K562 (cell line): ENCODE results near the gene ZFP36. TPM values are rescaled to one million over a fixed set of nuclear protein-coding genes. Genes with fewer than 3 reads are reported as not detected.

Experiments used
- BACH1 ChIP-seq: fragments of 200-800 bp; sonication (Bioruptor generic); IDR thresholded peaks from 2 replicates; pipeline ENCODE4 v1.6.1; 2016; ENCODE audit warnings: missing genetic modification characterization, missing compliant biosample characterization
- BRD9 ChIP-seq: fragments of 450-650 bp; IDR thresholded peaks from 2 replicates; pipeline ENCODE4 v1.6.1; 2018; ENCODE audit warnings: low read depth; ENCODE audit not compliant: partially characterized antibody
- ETV6 ChIP-seq, 3 experiments: fragments of 150-350 bp in 1 of 3; sonication (generic) in 1 of 3; formaldehyde crosslinking in 1 of 3; IDR thresholded peaks; 2 replicates each; pipeline versions ENCODE4 v1.6.1 to v1.8.0; 2014 to 2022; ENCODE audit warnings: borderline replicate concordance in 2 of 3, low read depth in 2 of 3, antibody characterized with exemption in 1 of 3, low read length in 1 of 3, mild to moderate bottlenecking in 1 of 3, missing genetic modification reagents in 1 of 3
- HMBOX1 ChIP-seq: sonication (generic); IDR thresholded peaks from 2 replicates; pipeline ENCODE4 v1.6.1; 2016
- KDM5B ChIP-seq: fragments of 200-600 bp; sonication (generic); IDR thresholded peaks from 2 replicates; pipeline ENCODE4 v1.6.1; 2012; ENCODE audit warnings: low read depth, mild to moderate bottlenecking, moderate library complexity, low read length, control low read depth, inconsistent platforms; ENCODE audit not compliant: insufficient replicate concordance
- TBP ChIP-seq: optimal IDR thresholded peaks from 2 replicates; pipeline ENCODE3; 2011; ENCODE audit warnings: low read depth, low read length, improper control_type of control experiment
- ZNF239 ChIP-seq: fragments of 250-450 bp; sonication (Bioruptor Pico); IDR thresholded peaks from 2 replicates; pipeline ENCODE4 v1.4.0; 2020; ENCODE audit warnings: mild to moderate bottlenecking
- ZNF444 ChIP-seq: fragments of 250-450 bp; sonication (Bioruptor Pico); IDR thresholded peaks from 2 replicates; pipeline ENCODE4 v1.4.0; 2020; ENCODE audit warnings: mild to moderate bottlenecking, moderate library complexity
- ZNF586 ChIP-seq: fragments of 450-650 bp; formaldehyde crosslinking; conservative IDR thresholded peaks from 2 replicates; pipeline ENCODE4 v1.4.0; 2020; ENCODE audit warnings: mild to moderate bottlenecking, moderate library complexity
- polyA plus RNA-seq, 8 experiments: library from polyadenylated mRNA; depleted of rRNA in 4 of 8; stranded (reverse) in 5 of 8; unstranded in 3 of 8; fragments of >200 nt; fragmentation: Nextera tagmentation in 2 of 8; fragmentation: Illumina TruSeq in 1 of 8; extraction: Ambion mirVana in 2 of 8; extraction: Trizol in 1 of 8; gene quantifications; 2 replicates each; pipeline versions ENCODE4 v1.2.1 to v1.2.3, GENCODE V29; 2011 to 2014; ENCODE audit warnings: inconsistent platforms in 1 of 8, missing spikeins in 1 of 8
- total RNA-seq, 7 experiments: library from RNA; depleted of rRNA in 6 of 7; stranded (reverse); fragments of >200 nt in 6 of 7; fragmentation: Illumina TruSeq in 2 of 7; extraction: Trizol in 2 of 7; gene quantifications; 2 replicates each; pipeline versions ENCODE4 v1.2.1 to v1.2.3, GENCODE V29; 2011 to 2021; ENCODE audit warnings: low replicate concordance in 1 of 7
- TF ChIP-seq, protein P1 (sequence below): fragments of 200-800 bp; sonication (Bioruptor generic); IDR thresholded peaks from 2 replicates; pipeline ENCODE4 v1.6.1; 2017; ENCODE audit warnings: missing genetic modification characterization, missing compliant biosample characterization
- TF ChIP-seq, protein P2 (sequence below): fragments of 200-600 bp; sonication (generic); IDR thresholded peaks from one replicate; pipeline ENCODE4 v1.6.1; 2012; ENCODE audit warnings: mild to moderate bottlenecking, low read depth, low read length, inconsistent platforms

The ZFP36 gene
- total and polyA plus RNA-seq, 9 of the 15 experiments (the other 6 are each of a cell fraction or from before 2014, with no cell fraction given), result 1.0 to 20.1 (median 3.5) TPM

- TF ChIP-seq TBP (no peak), HMBOX1 (no peak), ZNF586 (CRISPR knock-in tag) (no peak), ZNF444 (no peak), ZNF239 (CRISPR knock-in tag) (no peak), KDM5B (no peak), BRD9 (no peak), BACH1 (no peak), ETV6 (IDR thresholded peaks at IDR 0.05; ENCODE audit: borderline replicate concordance in 1 of 2, low read depth in 2 of 2, low read length in 1 of 2) (no peak), ETV6 (CRISPR knock-in tag; IDR thresholded peaks at IDR 0.05; ENCODE audit: borderline replicate concordance) (no peak)
- TF ChIP-seq, protein P1, sequence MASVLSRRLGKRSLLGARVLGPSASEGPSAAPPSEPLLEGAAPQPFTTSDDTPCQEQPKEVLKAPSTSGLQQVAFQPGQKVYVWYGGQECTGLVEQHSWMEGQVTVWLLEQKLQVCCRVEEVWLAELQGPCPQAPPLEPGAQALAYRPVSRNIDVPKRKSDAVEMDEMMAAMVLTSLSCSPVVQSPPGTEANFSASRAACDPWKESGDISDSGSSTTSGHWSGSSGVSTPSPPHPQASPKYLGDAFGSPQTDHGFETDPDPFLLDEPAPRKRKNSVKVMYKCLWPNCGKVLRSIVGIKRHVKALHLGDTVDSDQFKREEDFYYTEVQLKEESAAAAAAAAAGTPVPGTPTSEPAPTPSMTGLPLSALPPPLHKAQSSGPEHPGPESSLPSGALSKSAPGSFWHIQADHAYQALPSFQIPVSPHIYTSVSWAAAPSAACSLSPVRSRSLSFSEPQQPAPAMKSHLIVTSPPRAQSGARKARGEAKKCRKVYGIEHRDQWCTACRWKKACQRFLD, result no peak
- TF ChIP-seq, protein P2, sequence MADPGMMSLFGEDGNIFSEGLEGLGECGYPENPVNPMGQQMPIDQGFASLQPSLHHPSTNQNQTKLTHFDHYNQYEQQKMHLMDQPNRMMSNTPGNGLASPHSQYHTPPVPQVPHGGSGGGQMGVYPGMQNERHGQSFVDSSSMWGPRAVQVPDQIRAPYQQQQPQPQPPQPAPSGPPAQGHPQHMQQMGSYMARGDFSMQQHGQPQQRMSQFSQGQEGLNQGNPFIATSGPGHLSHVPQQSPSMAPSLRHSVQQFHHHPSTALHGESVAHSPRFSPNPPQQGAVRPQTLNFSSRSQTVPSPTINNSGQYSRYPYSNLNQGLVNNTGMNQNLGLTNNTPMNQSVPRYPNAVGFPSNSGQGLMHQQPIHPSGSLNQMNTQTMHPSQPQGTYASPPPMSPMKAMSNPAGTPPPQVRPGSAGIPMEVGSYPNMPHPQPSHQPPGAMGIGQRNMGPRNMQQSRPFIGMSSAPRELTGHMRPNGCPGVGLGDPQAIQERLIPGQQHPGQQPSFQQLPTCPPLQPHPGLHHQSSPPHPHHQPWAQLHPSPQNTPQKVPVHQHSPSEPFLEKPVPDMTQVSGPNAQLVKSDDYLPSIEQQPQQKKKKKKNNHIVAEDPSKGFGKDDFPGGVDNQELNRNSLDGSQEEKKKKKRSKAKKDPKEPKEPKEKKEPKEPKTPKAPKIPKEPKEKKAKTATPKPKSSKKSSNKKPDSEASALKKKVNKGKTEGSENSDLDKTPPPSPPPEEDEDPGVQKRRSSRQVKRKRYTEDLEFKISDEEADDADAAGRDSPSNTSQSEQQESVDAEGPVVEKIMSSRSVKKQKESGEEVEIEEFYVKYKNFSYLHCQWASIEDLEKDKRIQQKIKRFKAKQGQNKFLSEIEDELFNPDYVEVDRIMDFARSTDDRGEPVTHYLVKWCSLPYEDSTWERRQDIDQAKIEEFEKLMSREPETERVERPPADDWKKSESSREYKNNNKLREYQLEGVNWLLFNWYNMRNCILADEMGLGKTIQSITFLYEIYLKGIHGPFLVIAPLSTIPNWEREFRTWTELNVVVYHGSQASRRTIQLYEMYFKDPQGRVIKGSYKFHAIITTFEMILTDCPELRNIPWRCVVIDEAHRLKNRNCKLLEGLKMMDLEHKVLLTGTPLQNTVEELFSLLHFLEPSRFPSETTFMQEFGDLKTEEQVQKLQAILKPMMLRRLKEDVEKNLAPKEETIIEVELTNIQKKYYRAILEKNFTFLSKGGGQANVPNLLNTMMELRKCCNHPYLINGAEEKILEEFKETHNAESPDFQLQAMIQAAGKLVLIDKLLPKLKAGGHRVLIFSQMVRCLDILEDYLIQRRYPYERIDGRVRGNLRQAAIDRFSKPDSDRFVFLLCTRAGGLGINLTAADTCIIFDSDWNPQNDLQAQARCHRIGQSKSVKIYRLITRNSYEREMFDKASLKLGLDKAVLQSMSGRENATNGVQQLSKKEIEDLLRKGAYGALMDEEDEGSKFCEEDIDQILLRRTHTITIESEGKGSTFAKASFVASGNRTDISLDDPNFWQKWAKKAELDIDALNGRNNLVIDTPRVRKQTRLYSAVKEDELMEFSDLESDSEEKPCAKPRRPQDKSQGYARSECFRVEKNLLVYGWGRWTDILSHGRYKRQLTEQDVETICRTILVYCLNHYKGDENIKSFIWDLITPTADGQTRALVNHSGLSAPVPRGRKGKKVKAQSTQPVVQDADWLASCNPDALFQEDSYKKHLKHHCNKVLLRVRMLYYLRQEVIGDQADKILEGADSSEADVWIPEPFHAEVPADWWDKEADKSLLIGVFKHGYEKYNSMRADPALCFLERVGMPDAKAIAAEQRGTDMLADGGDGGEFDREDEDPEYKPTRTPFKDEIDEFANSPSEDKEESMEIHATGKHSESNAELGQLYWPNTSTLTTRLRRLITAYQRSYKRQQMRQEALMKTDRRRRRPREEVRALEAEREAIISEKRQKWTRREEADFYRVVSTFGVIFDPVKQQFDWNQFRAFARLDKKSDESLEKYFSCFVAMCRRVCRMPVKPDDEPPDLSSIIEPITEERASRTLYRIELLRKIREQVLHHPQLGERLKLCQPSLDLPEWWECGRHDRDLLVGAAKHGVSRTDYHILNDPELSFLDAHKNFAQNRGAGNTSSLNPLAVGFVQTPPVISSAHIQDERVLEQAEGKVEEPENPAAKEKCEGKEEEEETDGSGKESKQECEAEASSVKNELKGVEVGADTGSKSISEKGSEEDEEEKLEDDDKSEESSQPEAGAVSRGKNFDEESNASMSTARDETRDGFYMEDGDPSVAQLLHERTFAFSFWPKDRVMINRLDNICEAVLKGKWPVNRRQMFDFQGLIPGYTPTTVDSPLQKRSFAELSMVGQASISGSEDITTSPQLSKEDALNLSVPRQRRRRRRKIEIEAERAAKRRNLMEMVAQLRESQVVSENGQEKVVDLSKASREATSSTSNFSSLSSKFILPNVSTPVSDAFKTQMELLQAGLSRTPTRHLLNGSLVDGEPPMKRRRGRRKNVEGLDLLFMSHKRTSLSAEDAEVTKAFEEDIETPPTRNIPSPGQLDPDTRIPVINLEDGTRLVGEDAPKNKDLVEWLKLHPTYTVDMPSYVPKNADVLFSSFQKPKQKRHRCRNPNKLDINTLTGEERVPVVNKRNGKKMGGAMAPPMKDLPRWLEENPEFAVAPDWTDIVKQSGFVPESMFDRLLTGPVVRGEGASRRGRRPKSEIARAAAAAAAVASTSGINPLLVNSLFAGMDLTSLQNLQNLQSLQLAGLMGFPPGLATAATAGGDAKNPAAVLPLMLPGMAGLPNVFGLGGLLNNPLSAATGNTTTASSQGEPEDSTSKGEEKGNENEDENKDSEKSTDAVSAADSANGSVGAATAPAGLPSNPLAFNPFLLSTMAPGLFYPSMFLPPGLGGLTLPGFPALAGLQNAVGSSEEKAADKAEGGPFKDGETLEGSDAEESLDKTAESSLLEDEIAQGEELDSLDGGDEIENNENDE, result no peak
Observed at GRCh38 chr19:39372047-39372802, 34.4 kb upstream of the ZFP36 start (continued).
